ENCODE measurements around the gene MYO9B.

MYO9B gene

GRCh38 chr19:17226002-17226933 lies 150.7 kb downstream of the MYO9B start, which contains the start of gene OCEL1:
OCEL1 (plus strand) TSS chr19:17226226; CDS start chr19:17226248, 22 bp downstream.
- peak; percentile 98 for DNase-seq

GRCh38 chr19:17227798-17228367 lies 152.3 kb downstream of the MYO9B start:
- no peak for DNase-seq

GRCh38 chr19:17229890-17230289 lies 154.3 kb downstream of the MYO9B start:
- no peak for DNase-seq

- DNase-seq, result no peak
Measured at GRCh38 chr19:17232258-17232657, 156.7 kb downstream of the MYO9B start.

GRCh38 chr19:17234911-17235299 lies 159.3 kb downstream of the MYO9B start:
- DNase-seq, result peak; percentile 65

GRCh38 chr19:17235300-17235970 lies 159.9 kb downstream of the MYO9B start:
- DNase-seq, result peak; percentile 79

- DNase-seq, result peak; percentile 73
Measured at GRCh38 chr19:17235971-17236777, 160.6 kb downstream of the MYO9B start.

GRCh38 chr19:17236811-17237543 lies 161.4 kb downstream of the MYO9B start:
- DNase-seq, result no peak

GRCh38 chr19:17237747-17238706 lies 162.4 kb downstream of the MYO9B start:
- no peak for DNase-seq

GRCh38 chr19:17240062-17240752 lies 164.6 kb downstream of the MYO9B start:
- DNase-seq, result no peak

GRCh38 chr19:17240826-17241399 lies 165.3 kb downstream of the MYO9B start:
- no peak for DNase-seq

- no peak for DNase-seq
Measured at GRCh38 chr19:17242431-17243208, 167.0 kb downstream of the MYO9B start.

- no peak for DNase-seq
Measured at GRCh38 chr19:17243211-17243829, 167.7 kb downstream of the MYO9B start.

GRCh38 chr19:17243830-17244617 lies 168.4 kb downstream of the MYO9B start:
- DNase-seq, result peak; percentile 53

GRCh38 chr19:17244618-17245534 lies 169.3 kb downstream of the MYO9B start:
- DNase-seq, result no peak

- DNase-seq, result no peak
Measured at GRCh38 chr19:17245535-17245984, 170.0 kb downstream of the MYO9B start, which contains the start of gene NR2F6. NR2F6 (minus strand) TSS chr19:17245919; CDS start chr19:17245220, 699 bp downstream.

Data from EL (cell line).